Esophagus squamous epithelium (tissue), 5 donors: ENCODE data around the gene REEP6. TPM values are rescaled to one million over a fixed set of nuclear protein-coding genes. Genes with fewer than 3 reads are reported as not detected.
"Not testable (repeated sequence)": the region's sequence is repeated elsewhere in the genome, so short reads cannot be mapped to it uniquely, and the experiment has no call there.

Source experiments
- DNase-seq: peaks from one replicate; lab custom pipeline; 2025; lab: John Stamatoyannopoulos, UW
- H3K27ac ChIP-seq, 4 donors: fragments of 200-600 bp; sonication (generic); one replicate each; pipeline ENCODE4 v1.5.1; 2016 to 2019; ENCODE audit warnings: mild to moderate bottlenecking in 1 of 4
- H3K27me3 ChIP-seq, 4 donors: fragments of 200-600 bp; sonication (generic); 1 replicate in 3 of 4; 2 replicates in 1 of 4; pipeline versions ENCODE4 v1.5.1 to v1.6.0; 2017 to 2021; ENCODE audit warnings: antibody characterized with exemption in 1 of 4
- H3K36me3 ChIP-seq, 3 donors: fragments of 200-600 bp; sonication (generic); one replicate each; pipeline ENCODE4 v1.5.1; 2016 to 2019
- H3K4me1 ChIP-seq, 3 donors: fragments of 200-600 bp; sonication (generic); one replicate each; pipeline ENCODE4 v1.5.1; 2017 to 2019
- H3K4me3 ChIP-seq, 4 donors: fragments of 200-600 bp; sonication (generic); 1 replicate in 3 of 4; 2 replicates in 1 of 4; pipeline ENCODE4 v1.5.1; 2016 to 2019; ENCODE audit warnings: mild to moderate bottlenecking in 2 of 4, moderate library complexity in 1 of 4
- H3K9me3 ChIP-seq, 3 donors: fragments of 200-600 bp; sonication (generic); one replicate each; pipeline ENCODE4 v1.5.1; 2016 to 2019
- CTCF ChIP-seq, 6 experiments: fragments of 450-650 bp in 4 of 6; fragments of 200-600 bp in 2 of 6; sonication (generic) in 2 of 6; IDR thresholded peaks; one replicate each; pipeline ENCODE4 v1.5.1; 2016 to 2019; ENCODE audit warnings: antibody characterized with exemption in 6 of 6, mild to moderate bottlenecking in 4 of 6, moderate library complexity in 4 of 6
- POLR2A ChIP-seq, 4 donors: fragments of 450-650 bp; IDR thresholded peaks; one replicate each; pipeline ENCODE4 v1.6.1; 2017; ENCODE audit warnings: antibody characterized with exemption in 4 of 4, mild to moderate bottlenecking in 4 of 4, moderate library complexity in 3 of 4
- WGBS, 2 donors: methylation state at CpG; one replicate each; pipeline ENCODE4 v1.1.5; 2018; 5-methylcytosine and 5-hydroxymethylcytosine counted together
- intact Hi-C: fragments of 100-400 bp; cut with DNase I; formaldehyde crosslinking; loops from one replicate; pipeline ENCODE4 v1.15.0; 2022
- total RNA-seq, 4 donors: library from RNA; depleted of rRNA; stranded (reverse); fragments of >200 nt; gene quantifications; one replicate each; pipeline ENCODE4 v1.1.0, GENCODE V29; 2016
- donor health status: DM: yes; HTN: yes; CAD: no.

The REEP6 gene
- total RNA-seq, 4 donors from 2014 or later, result 5.7 to 13.8 (median 9.4) TPM

GRCh38 chr19:1528596-1529429, 37.8 kb downstream of the REEP6 start:
- H3K4me1 ChIP-seq, result peaks cover 0 to 6% (median 6%) of the 10 kb centered on the region in 3 donors
- peaks cover 0 to 84% (median 7%) of the 10 kb centered on the region in 4 donors for H3K27me3 ChIP-seq
- H3K9me3 ChIP-seq, result no peaks in the 10 kb centered on the region
- DNase-seq, result no peak
- WGBS, 2 donors, result 17 to 81% methylated on average over 1 to 7 of the region's 23 CpGs
- intact Hi-C loops, result no loop called here
- no peak overlapping the region for H3K4me3 ChIP-seq
- H3K36me3 ChIP-seq, result no peaks in the 10 kb centered on the region
- H3K27ac ChIP-seq, result no peak overlapping the region
- TF ChIP-seq POLR2A (IDR thresholded peaks at IDR 0.05), result no peak
- no peak for TF ChIP-seq CTCF (IDR thresholded peaks at IDR 0.05)

GRCh38 chr19:1529430-1529816, 38.4 kb downstream of the REEP6 start:
- WGBS, 2 donors, result 81% methylated on average over 6 of the region's 16 CpGs; no CpG with 5 or more reads in 1 of the 2 donors
- Histone ChIP-seq H3K36me3 (no peaks in the 10 kb centered on the region), H3K4me3 (no peak overlapping the region), H3K27me3 (peaks cover 0 to 79% (median 7%) of the 10 kb centered on the region in 4 donors), H3K27ac (no peak overlapping the region), H3K4me1 (peaks cover 0 to under 1% (median 0%) of the 10 kb centered on the region in 3 donors), H3K9me3 (no peaks in the 10 kb centered on the region)
- DNase-seq, result no peak
- intact Hi-C loops, result no loop called here
- TF ChIP-seq POLR2A (IDR thresholded peaks at IDR 0.05) (no peak), CTCF (IDR thresholded peaks at IDR 0.05) (no peak)

GRCh38 chr19:1530856-1531255, 39.9 kb downstream of the REEP6 start:
- H3K4me3 ChIP-seq, H3K36me3 ChIP-seq, DNase-seq, H3K4me1 ChIP-seq, intact Hi-C loops, H3K9me3 ChIP-seq, H3K27ac ChIP-seq: not testable (repeated sequence)
- H3K27me3 ChIP-seq, result peaks cover 0 to 76% (median 0%) of the 10 kb centered on the region in 4 donors
- 86% methylated on average over 3 to 7 of the region's 11 CpGs for WGBS, 2 donors

- Histone ChIP-seq H3K4me3 (no peak overlapping the region), H3K9me3 (no peaks in the 10 kb centered on the region), H3K4me1 (no peaks in the 10 kb centered on the region), H3K36me3 (no peaks in the 10 kb centered on the region), H3K27ac (no peak overlapping the region), H3K27me3 (peaks cover 0 to 69% (median 0%) of the 10 kb centered on the region in 4 donors)
- no peak for TF ChIP-seq POLR2A (IDR thresholded peaks at IDR 0.05)
- TF ChIP-seq CTCF (IDR thresholded peaks at IDR 0.05), result no peak
- DNase-seq, result no peak
- 73 to 96% methylated on average over 2 to 7 of the region's 11 CpGs for WGBS, 2 donors
- intact Hi-C loops, result no loop called here
These were observed 40.6 kb downstream of the REEP6 start for GRCh38 chr19:1531587-1531986.

- intact Hi-C loops, result no loop called here
- H3K9me3 ChIP-seq, result no peaks in the 10 kb centered on the region
- DNase-seq, result no peak
- no peaks in the 10 kb centered on the region for H3K4me1 ChIP-seq
- 82 to 83% methylated on average over 8 to 9 of the region's 9 CpGs for WGBS, 2 donors
- H3K27ac ChIP-seq, result no peak overlapping the region
- no peaks in the 10 kb centered on the region for H3K36me3 ChIP-seq
- no peak for TF ChIP-seq CTCF (IDR thresholded peaks at IDR 0.05)
- TF ChIP-seq POLR2A (IDR thresholded peaks at IDR 0.05), result no peak
- H3K27me3 ChIP-seq, result peaks cover 0 to 66% (median 0%) of the 10 kb centered on the region in 4 donors
- H3K4me3 ChIP-seq, result no peak overlapping the region
These were observed 41.0 kb downstream of the REEP6 start for GRCh38 chr19:1532003-1532402.
